GM21528 (cell line): Measurements from ENCODE around the gene CLSTN2.

Source experiments
- ATAC-seq: cut with Tn5 transposase; IDR thresholded peaks from one replicate; pipeline ENCODE4 v1.9.1; 2021; ENCODE audit warnings: mild to moderate bottlenecking, moderate library complexity; ENCODE audit not compliant: unreplicated experiment, low FRiP score

The CLSTN2 gene

GRCh38 chr3:140555666-140556065 is 620.7 kb downstream of the CLSTN2 start:
- ATAC-seq: no peak

DNA sequence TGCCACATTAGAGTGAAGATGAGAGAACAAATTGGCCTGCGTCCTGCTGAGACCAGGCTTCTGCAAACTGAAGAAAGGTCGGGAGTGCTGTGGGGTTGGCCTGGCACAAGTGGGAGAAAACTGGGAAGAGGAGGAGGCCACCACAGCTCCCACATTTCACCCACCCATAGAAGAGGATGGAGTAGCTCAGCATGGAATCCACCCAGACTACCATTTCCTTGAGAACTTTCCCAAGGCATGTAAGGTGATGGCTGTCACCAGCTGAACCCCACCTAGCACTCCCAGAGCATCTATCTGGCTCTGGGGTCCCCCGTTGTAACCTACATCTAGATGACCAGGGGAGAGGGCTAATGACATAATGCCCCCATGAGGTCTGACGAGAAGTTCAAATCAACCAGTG is 622.5 kb downstream of the CLSTN2 start:
- no peak for ATAC-seq

DNA sequence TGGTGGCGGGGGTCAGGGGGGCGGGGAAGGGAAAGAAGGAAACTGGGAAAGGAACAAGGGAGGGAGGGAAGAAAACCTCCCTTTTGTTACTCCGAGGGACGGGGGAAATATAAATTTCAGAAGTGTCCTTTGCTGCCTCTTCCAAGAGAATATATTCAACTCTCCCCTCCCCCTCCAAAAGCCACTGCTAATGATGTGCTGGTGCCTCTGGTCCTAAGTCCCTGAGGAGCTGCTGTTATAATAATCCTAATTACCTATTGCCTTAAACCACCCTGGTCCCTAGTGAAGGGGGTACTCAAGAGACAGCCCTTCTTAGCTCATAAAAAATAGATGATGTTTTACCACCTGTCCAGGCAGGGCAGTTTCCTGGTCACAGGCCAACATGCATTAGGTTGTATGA is 624.6 kb downstream of the CLSTN2 start:
- ATAC-seq: no peak

DNA sequence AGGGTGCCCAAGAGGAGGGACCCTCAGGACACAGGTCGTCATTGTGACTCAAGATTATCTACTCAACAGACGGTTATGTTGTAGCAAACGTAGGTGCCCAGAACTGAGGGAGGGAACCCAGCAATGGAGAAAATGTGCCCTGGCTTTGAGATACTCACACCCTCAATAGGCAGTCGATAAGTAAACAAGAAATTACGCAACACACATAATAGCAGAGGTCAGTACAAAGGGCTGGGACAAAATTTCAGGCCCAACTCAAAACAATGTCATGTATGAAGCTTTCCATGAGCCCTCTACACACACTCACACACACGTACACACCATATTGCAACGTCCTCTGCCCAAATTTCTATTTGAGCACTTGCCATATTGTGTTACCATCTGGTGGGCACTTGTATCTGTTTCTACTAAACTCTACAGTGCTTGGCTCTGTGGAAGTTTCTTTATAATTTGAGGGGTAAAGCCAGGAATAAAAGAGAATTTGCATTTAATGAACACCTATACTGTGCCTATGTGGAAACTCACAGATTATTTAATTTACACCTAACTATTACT is 628.3 kb downstream of the CLSTN2 start:
- ATAC-seq: no peak

GRCh38 chr3:140568131-140568530 is 633.1 kb downstream of the CLSTN2 start:
- ATAC-seq: no peak

DNA sequence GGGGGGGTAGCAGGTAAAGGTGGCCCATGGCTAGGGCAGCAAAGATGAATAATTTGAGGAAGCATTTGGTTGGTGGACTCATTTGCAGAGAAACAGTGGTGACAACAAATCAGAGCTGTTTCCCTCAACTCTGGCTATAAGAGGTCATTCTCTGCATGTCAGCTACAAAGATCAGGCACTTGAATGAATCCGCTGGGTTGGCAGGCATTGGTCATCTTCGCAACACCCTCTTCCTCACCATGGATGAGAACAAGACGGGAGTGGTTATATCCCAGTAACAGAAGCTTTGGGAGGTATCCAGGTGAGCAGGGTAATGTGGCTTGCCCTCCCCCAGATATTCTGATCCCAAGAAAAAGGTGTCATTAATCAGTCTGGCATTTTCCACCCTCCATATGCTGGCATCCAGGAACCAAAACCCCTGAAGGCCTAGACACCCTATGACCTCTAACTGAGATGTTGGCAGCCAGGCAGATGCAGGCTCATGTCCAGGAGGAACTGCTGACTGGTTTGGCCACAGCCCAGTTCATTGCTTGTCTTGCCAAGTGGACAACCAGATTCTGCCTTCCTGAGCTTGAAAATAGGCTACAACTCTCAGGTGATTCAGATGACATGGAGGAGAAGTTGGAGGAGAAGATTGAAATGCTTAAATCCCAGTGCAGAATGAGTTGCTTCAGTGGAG is 634.0 kb downstream of the CLSTN2 start:
- no peak for ATAC-seq

GRCh38 chr3:140570602-140571001 is 635.6 kb downstream of the CLSTN2 start:
- ATAC-seq: no peak

DNA sequence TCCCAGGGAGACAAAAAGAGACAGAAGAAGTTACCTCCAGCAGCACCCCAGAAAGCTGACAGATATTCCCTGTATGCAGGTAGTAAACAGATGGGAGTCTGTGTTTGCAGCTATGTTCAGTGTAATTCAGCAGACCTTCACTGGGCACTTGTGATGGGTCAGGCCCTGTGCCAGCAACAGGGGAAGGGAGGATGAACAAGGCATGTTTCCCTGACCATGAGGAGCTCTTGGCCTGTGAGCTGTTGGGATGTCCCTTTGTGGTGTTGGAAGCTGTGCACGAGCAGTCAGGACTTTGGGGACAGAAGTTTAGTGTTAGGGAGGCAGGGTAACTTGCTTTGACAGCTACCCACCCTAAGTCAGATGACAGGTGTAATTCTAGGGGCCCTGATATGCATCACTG is 636.9 kb downstream of the CLSTN2 start:
- ATAC-seq: no peak

DNA sequence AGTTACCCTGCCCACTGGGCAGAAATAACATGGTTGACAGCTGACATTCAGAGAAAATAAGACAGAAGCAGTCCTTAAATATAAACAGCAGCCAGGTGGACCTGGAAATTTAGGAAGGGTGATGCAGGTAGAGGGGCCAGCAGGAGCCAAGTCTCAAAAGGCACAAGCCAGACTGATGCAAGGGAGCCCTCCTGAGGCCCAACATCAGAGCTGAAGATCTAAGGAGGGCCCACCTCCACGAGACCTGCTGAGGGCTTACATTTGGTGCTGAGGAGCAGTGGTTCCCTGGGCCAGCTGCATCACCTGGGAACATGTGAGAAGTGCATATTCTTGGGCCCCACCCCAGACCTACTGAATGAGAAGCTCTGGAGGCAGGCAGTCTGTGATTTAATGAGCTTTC is 637.3 kb downstream of the CLSTN2 start:
- no peak for ATAC-seq

- ATAC-seq: no peak
These were observed 638.0 kb downstream of the CLSTN2 start for GRCh38 chr3:140573011-140573410.

GRCh38 chr3:140574375-140574774 is 639.4 kb downstream of the CLSTN2 start:
- no peak for ATAC-seq

- no peak for ATAC-seq
These were observed 641.5 kb downstream of the CLSTN2 start for GRCh38 chr3:140576449-140576848.

- no peak for ATAC-seq
These were observed 642.9 kb downstream of the CLSTN2 start for GRCh38 chr3:140577911-140578310.

DNA sequence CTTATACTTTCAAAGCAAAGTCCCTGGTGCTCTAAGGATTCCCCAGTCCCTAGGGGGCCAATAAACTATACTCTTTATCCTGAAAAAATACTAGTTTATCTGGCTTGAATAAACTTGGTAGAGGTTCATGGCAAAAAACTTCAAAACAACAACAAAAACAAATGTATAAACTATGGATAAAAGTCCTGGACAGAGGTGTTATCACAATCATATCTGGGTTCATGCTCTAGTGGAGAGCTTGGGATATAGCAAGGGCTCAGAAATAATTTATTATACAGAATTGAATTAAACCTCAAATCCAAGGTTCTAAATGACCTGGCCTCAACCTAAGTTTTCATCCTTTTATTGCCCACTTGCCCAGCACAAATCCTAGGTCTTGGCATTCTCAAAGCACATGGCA is 644.3 kb downstream of the CLSTN2 start:
- ATAC-seq: no peak

DNA sequence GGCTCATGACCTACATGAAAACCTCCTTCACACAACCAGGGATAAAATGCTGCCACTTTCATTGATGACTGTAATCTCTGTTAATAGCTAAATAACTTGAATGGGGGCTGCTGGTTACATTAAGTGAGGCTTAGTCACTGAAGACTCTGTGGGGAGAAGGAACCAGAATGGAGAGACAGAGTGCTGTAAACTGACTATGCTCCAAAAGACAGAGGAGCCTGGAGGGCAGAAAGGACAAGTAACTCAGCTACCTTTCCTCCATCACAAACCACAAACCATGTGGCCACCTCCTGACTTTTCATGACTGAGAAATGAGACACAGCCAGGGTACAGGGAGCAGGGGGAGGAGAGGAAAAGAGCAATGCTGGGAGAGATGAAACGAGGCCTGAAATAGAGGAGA is 645.8 kb downstream of the CLSTN2 start:
- ATAC-seq: no peak

DNA sequence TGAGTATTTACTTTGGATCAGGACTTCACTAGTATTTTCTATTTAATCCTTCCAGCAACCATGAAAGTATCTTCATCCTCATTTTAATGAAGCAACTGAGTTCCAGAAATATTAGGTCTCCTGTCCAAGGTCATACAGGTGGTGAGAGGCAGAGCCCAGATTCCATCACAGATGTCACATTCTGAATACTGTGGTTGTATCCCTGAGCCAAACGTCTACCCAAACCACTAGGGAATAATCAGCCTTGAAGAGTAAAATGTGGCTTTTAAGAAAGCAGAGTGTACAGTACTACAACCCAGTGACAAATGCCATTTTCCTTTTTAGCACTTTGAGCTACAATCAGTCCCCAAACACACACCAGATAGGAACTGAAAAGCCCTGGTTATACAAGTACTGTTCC is 649.6 kb downstream of the CLSTN2 start:
- no peak for ATAC-seq

GRCh38 chr3:140585828-140586227 is 650.8 kb downstream of the CLSTN2 start:
- no peak for ATAC-seq

GRCh38 chr3:140586311-140586710 is 651.3 kb downstream of the CLSTN2 start:
- no peak for ATAC-seq

DNA sequence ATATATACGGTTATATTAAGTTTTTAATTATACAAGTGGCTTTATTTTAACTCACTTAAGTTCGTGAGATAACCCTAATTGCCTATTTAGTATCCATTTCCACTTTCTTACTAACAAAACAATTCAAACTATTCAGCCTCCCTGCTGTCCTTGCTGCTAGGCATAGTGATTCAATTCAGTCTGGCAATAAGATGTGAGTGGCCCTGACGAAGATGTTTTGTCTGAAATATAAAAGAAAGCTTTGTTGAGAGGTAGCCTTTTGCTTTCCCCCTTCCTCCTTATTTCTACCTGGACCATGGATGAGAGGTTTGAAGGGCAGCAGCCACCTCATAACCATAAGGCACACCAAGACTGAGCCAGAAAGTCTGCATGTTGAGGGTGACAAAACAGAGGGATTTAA is 653.6 kb downstream of the CLSTN2 start:
- no peak for ATAC-seq

- ATAC-seq: no peak
These were observed 658.8 kb downstream of the CLSTN2 start for GRCh38 chr3:140593766-140594165.

DNA sequence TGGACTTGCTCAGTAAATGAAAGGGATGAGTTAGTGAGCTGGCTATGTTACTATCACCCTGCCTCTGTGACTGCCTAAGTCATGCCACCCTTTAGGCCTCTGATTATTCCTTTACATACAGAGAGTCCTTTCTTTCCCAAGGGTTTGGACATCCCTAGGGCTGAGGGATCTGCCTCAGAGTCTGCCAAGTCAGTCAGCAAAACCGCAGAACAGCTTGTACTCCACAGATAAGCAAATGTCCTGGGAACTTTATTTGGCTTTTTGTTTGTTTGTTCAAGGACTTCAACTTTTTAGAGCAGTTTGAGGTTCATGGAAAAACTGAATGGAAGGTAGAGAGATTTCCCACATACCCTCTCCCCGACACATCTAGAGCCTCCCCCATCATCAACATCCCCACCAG is 660.3 kb downstream of the CLSTN2 start:
- ATAC-seq: no peak

DNA sequence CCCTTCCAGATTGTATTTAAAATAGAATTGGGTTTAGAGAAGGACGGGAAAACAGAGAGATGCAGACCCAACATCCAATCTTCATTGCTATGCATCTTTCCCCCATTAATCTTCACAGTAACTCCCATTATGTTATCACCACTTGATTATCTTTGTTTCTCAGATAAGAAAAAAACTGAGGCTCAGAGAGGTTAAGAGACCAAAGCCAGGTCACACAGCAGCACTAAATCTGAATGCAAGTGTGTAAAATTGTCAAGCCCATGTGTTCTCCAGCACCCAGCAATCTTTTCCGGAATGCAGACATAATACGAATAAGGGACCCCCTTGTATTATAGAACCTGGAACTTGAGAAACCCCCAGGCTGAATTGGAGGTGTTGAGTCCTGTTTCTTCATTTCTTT is 662.4 kb downstream of the CLSTN2 start:
- ATAC-seq: no peak

- ATAC-seq: no peak
These were observed 662.8 kb downstream of the CLSTN2 start for GRCh38 chr3:140597792-140598191.
